Spleen (tissue), 7 donors: ENCODE data around the gene TBP.

Experiments
- CTCF ChIP-seq, 11 experiments: fragments of 200-600 bp in 7 of 11; fragments of 450-650 bp in 4 of 11; sonication (generic) in 4 of 11; IDR thresholded peaks in 8 of 11; conservative IDR thresholded peaks in 3 of 11; 1 replicate in 7 of 11; 2 replicates in 4 of 11; pipeline versions ENCODE4 v1.4.0 to v1.8.0; 2016 to 2021; ENCODE audit warnings: antibody characterized with exemption in 11 of 11, inconsistent platforms in 4 of 11, mild to moderate bottlenecking in 1 of 11
- POLR2A ChIP-seq, 3 donors: fragments of 450-650 bp; IDR thresholded peaks; one replicate each; pipeline ENCODE4 v1.5.1; 2017; ENCODE audit warnings: antibody characterized with exemption in 3 of 3, mild to moderate bottlenecking in 1 of 3
- donor health status: DM: no; HTN: no; CAD: no; lungs with moderate emphysema.
- donor health status: DM: no; HTN: no; CAD: no.
- donor health status: DM: no; HTN: no; CAD: no.

GRCh38 chr6:170537329-170537728, 16.8 kb upstream of the TBP start:
- TF ChIP-seq CTCF (IDR thresholded peaks at IDR 0.05 in 8 of 11, conservative IDR thresholded peaks at IDR 0.05 in 3 of 11) (no peak), POLR2A (IDR thresholded peaks at IDR 0.05) (no peak)
